K562 treated with DMSO at 1 percent for 48 hours (cell line): ENCODE results near the gene KCNJ16. TPM values are rescaled to one million over a fixed set of nuclear protein-coding genes. Genes with fewer than 3 reads are reported as not detected.

Source experiments
- total RNA-seq: library from RNA; unstranded; fragments of 300-600 nt; gene quantifications from 2 replicates; pipeline ENCODE4 v1.2.3, GENCODE V29; 2022; ENCODE audit warnings: low replicate concordance; ENCODE audit errors: extremely low read depth

The KCNJ16 gene
- not detected in 2 replicates for total RNA-seq

GRCh38 chr17:70074956-70075355 lies at the start of gene KCNJ16:
Gene KCNJ16 (plus strand): TSS chr17:70075225. CDS start chr17:70132088, 56,863 bp downstream.

GRCh38 chr17:70168977-70169708 lies 94.1 kb downstream of the KCNJ16 start, which contains the start of gene KCNJ2:
Gene KCNJ2 (plus strand): TSS chr17:70169532. CDS start chr17:70175040, 5,508 bp downstream.

Other genes starting within 250 kb of the KCNJ16 start
- not detected in 2 replicates for gene KCNJ2, start 94.3 kb downstream of the KCNJ16 start, total RNA-seq